ENCODE measurements around the gene MYOM3.

The MYOM3 gene

GRCh38 chr1:24154215-24154614 lies 42.3 kb upstream of the MYOM3 start:
- TF ChIP-seq, protein P1, sequence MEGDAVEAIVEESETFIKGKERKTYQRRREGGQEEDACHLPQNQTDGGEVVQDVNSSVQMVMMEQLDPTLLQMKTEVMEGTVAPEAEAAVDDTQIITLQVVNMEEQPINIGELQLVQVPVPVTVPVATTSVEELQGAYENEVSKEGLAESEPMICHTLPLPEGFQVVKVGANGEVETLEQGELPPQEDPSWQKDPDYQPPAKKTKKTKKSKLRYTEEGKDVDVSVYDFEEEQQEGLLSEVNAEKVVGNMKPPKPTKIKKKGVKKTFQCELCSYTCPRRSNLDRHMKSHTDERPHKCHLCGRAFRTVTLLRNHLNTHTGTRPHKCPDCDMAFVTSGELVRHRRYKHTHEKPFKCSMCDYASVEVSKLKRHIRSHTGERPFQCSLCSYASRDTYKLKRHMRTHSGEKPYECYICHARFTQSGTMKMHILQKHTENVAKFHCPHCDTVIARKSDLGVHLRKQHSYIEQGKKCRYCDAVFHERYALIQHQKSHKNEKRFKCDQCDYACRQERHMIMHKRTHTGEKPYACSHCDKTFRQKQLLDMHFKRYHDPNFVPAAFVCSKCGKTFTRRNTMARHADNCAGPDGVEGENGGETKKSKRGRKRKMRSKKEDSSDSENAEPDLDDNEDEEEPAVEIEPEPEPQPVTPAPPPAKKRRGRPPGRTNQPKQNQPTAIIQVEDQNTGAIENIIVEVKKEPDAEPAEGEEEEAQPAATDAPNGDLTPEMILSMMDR (IDR thresholded peaks at IDR 0.05; ENCODE audit: insufficient read depth, missing control alignments), result no peak
- FAIRE-seq, result no peak
- DNase-seq (ENCODE audit: insufficient read length, low spot score), result no peak

DNA sequence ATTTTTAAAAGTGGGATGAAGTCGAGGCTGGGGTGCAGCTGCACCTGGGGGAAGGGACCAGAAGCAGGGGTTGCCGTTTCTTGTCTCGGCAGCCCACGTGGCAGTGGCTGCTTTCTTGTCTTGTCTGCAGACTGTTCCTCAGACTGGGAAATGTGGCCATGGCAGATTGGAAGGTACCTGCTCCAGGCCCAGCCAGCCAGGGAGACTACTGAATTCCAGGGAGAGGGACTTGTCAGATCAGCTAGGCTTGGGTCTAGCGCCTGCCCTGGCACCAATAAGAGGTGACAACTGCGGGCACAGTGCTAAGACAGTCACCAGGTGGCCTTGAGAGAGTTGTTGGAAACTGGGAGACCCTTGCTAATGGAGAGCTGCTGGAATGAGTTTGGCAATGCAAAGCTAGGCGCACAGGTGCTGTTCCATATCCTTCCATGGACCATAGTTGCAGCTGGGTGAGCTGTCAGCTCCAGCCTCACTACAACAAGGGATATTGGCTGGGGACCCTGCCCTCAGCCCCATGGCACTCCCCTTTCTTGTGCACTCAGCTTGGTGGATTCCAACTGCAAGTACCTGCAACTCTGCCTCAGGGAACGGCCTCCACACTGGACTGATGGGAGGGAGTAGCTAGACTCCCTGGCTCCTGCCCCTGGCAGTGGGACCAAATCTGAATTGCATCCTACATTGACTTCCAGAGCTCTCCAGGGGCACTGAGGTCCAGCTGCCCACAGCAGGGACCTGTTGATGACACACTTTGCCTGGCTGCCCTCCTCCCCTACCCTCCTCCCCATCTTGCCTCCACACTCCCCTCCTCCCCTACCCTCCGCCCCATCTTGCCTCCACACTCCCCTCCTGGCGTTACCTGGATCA lies 40.9 kb upstream of the MYOM3 start:
- TF ChIP-seq, protein P1 (IDR thresholded peaks at IDR 0.05; ENCODE audit: insufficient read depth, missing control alignments), result no peak
- DNase-seq (ENCODE audit: insufficient read length, low spot score) (no peak), FAIRE-seq (no peak)

GRCh38 chr1:24151175-24151533 lies 39.2 kb upstream of the MYOM3 start:
- TF ChIP-seq, protein P1 (IDR thresholded peaks at IDR 0.05; ENCODE audit: insufficient read depth, missing control alignments), result no peak
- DNase-seq (ENCODE audit: insufficient read length, low spot score) (no peak), FAIRE-seq (no peak)

GRCh38 chr1:24150234-24151174 lies 38.6 kb upstream of the MYOM3 start:
- DNase-seq (ENCODE audit: insufficient read length, low spot score) (peak; percentile 55), FAIRE-seq (no peak)
- TF ChIP-seq, protein P1 (IDR thresholded peaks at IDR 0.05; ENCODE audit: insufficient read depth, missing control alignments), result peak; percentile 83

GRCh38 chr1:24149866-24150233 lies 37.9 kb upstream of the MYOM3 start:
- no peak for FAIRE-seq
- no peak for DNase-seq (ENCODE audit: insufficient read length, low spot score)
- TF ChIP-seq, protein P1 (IDR thresholded peaks at IDR 0.05; ENCODE audit: insufficient read depth, missing control alignments), result no peak

DNA sequence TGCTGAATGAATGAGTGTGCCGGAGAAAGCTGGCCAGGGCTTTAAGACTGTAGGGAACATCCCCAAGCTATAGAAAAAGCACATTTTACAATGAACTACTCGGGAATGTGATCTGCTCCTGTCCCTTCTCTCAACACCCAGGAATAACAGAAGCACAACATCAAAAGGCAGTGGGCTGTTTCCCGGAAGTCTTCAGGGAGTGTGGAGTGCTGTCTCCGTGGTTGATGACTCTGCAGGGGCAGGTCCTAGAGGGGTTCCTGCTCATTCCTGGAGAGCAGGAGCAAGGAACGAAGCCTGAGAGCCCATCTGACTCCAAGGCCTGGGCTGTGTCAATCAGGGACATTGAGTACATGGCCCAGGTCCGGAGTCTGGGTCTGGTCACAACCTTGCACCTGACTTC lies 35.9 kb upstream of the MYOM3 start:
- TF ChIP-seq, protein P1 (IDR thresholded peaks at IDR 0.05; ENCODE audit: insufficient read depth, missing control alignments), result no peak
- FAIRE-seq (no peak), DNase-seq (ENCODE audit: insufficient read length, low spot score) (no peak)
